Smooth muscle cell of the brain vasculature (primary cell): ENCODE measurements around the gene DAP.

Experiments used
- DNase-seq: peaks from one replicate; pipeline ENCODE4 v3.0.0-alpha.2; 2012; ENCODE audit warnings: low read depth, low spot score

The DAP gene

DNA sequence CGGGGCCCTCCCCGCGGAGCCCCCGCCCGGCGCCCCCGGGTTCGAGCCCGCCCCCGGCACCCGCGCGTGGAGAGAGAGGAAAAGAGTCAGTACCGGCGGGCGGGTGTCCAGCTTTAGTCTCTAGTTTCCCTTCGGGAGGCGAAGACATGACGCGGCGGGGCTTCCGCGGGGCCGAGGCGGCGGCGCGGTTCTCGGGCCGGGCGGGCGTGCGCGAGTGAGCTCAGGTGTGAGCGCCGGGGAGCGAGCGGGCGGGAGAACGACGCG, 181 bp downstream of the DAP start:
- no peak for DNase-seq

DNA sequence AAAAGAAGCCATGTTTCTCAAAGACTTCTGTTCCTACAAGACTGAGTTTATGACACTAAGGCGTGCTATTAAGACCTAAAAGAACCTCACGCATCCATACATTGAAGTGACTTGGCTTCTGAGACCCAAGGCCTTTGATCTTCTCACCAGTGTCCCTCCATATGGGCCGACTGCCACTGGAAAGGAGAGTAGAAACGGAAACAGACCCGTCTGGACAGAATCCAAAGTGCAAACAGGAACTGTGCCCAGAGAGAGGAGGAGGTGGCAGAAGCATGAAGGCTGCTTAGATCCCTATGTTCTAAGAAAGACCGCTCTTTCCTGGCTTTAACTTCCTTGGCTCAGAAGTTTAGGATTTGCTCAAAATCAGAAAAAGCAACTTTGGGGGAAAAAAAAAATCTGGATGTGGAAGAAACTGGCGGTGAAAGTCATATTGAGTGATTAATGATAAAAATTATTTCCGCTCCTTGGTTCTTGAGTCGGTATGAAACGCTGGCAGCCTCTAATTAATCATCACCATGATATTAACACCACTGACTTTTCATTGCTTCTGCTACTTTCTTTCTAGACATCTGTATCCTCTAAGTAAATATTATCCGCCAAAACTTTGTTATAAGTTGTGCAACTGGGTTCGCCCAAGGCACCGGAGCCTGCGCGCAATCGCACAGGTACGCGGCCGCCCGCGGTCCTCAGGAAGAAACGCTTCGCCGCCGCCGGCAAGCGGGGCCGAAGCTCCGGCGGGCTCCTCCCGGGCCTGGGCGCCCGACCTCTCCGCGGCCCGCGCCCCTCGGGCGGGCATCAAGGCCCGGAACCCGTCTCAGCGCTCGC, 726 bp downstream of the DAP start:
- DNase-seq: no peak

DNA sequence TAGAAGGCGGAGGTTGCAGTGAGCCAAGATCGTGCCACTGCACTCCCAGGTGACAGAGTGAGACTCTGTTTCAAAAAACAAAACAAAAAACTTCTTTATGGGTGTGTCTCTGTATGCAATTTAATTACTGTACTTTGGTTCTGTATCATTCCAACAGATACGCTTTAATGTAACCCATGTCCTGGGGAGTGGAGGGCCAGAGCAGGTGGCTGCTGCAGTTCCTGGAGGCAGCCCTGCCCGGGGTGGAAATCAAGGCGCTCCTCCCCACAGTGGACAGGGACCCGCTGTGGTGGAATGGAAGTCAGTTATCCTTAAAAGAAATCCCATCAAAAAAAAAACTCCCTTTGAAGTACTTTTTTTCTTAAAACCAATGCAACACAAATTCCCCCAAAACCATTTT, 1.9 kb downstream of the DAP start:
- no peak for DNase-seq

DNA sequence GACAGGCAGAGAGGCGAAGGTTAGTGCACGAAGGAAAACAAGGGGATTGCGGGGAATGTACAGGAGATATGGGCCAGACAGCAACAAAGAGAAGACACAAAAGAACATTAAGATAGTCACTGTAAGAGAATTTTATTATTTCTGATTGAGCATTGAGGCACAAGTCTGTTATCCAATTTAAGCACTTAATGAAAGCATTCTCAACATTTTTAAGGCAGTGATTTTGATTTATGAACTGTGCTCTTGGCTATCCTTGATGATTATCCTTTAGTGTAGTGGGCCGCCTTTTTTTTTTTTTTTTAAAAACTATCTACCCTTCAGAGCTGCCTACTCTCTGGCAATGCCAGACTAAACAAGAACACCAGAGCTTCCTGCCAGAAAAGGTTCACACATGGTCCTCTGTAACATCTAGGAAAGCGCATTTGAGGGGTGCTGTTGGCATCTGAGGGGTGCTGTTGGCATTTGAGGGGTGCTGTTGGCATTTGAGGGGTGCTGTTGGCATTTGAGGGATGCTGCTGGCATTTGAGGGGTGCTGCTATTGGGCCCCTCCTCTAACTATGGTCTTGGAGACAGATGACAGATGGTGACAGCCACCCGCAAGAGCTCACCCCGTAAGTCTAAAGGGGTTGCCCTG, 3.0 kb downstream of the DAP start:
- DNase-seq: no peak

DNA sequence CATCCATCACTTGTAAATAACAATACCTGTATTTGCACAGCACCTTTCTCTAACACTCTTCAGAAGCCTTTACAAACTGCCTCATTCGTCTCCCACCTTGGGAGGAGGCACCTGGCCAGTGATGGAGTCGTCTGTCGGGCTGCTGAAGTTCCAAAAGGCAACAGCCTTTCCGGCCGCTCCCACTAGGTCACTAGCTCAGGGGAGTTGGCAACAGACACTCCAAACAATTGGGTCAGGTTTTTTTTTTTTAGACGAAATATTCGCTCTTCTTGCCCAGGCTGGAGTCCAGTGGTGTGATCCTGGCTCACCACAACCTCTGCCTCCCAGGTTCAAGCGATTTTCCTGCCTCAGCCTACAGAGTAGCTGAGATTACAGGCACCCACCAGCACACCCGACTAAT, 4.0 kb downstream of the DAP start:
- DNase-seq: no peak

DNA sequence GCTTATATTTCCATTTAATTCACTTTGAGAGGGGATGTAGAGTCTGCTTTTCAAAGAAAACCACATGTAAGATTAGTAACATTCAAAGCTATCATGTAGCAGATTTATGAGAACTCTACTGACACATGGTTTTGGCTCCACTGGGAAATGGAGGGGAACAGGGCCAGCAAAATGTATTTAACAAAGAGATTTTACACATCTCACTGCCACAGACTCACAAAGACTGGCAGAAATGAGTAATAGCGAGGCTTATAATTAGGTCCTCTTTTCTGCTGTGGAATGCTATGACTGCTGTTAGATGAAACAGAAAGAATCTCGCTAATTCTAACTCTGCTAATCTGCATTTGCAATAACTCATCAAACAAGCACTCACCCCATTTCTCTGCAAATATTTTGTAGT, 4.5 kb downstream of the DAP start:
- DNase-seq: no peak

DNA sequence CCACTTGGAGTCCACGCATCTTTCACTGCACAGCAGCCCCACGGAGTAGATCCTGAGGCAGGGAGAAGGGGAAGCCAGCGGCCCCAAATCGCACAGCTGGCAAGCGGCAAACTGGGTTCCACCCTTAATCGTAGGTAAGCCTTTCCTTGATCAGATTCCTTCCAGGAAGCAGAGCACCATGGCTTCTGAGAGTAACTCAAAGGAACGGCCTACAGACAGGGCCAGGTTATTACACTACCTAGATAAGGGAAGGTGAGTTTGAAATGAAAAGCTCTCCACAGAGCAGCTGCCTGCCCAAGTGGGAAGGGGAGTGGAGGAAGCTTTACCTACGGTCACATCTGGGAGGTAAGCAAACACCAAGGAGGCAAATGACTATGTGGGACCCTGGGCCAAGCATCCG, 7.9 kb downstream of the DAP start:
- no peak for DNase-seq

DNA sequence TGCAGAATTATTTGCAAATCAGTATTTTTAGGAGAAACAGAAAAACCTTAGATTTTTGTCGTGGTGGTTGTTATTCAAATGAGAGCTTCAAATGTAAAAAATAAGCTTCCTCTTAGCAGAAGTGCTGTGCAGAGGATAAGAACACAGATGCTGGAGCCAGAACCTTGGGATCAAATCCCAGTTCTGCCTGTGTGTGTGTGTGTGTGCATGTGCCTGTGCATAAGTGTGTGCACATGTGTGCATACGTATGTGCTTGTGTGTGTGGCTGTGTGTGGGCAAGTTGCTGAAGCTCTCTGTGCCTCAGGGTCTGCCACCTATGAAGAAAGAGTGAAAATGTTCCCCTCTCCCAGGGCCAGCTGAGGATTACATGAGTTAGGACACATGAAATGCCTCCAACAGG, 8.6 kb downstream of the DAP start:
- no peak for DNase-seq

DNA sequence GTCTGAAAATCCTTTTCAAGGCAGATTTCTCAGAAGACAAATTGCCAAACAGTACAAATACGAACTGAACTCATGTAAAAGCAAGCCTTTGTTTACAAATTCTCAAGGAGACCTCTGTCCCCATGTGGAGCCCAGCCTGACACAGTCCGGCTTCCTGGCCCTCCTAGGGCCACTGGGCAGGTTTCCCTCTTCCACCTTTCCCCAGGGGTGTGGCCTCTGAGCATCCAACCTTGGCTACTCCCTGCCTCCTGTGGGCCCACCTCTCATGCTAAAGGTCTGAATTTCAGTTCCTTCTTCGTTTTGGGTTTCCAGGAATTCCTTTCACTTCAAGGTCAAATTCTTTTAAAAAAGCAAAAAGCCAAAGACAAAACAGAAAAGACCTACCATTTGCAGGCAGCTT, 10.1 kb downstream of the DAP start:
- DNase-seq: no peak

DNA sequence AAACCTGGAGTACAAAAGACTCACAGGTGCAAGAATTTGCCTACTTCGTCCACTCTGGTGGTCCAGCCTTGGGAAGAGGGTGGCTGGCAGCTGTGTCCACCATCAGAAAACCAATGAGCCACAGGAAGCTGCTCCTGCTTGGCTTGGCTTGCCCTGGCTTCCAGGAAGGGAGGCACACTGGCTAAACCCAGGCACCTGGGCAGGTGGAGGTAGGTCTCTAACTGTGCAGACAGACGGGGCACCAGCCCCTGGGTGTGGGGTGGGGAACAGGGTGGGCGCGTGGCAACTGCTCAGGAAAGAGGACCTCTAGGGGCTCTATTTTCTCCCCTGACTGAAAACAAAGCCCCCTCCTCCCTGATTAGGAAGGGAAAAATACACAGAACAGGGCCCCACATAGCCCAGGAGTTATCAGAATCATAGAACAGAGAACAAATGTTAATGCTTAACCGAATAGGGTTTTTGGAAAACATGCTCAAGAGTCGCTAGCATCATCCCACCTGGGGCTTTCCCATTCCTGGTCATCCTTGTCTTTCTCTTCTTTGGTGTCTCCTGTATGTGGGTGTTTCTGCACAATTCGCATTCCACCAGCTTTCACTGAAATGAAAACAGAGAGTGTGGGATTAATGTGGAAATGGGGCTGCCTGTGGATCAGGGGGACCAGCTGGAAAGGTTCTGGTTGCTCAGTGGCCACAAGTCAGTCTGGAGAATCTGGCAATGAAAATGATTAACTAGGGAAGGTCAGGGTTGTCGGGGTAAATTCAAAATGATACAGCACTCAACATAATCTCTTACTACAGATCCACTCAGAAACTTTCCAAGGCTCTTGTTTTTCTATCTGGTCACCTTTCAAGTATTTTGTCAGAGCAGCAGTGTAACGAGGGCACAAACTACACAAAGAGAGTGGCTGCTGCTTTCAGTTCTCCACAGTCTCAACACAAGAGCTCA, 13.1 kb downstream of the DAP start:
- DNase-seq: no peak

DNA sequence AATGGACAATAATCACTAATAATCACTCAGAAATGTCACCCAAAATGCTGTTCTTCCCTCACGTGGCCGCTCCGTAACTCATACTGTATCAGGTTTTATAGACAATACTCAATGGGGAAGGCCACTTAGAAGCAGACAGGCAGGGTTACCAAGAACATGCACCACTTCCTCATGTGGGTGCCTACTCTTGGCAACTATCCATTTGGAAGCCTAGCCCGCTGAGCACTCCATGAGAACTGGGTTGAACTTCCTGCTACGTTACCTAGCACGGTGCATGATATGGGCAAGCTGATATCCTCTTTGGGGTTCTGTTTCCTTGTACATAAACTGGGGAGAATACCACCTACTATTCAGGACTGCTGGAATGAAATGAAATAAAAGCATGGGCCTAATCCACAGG, 14.3 kb downstream of the DAP start:
- no peak for DNase-seq

DNA sequence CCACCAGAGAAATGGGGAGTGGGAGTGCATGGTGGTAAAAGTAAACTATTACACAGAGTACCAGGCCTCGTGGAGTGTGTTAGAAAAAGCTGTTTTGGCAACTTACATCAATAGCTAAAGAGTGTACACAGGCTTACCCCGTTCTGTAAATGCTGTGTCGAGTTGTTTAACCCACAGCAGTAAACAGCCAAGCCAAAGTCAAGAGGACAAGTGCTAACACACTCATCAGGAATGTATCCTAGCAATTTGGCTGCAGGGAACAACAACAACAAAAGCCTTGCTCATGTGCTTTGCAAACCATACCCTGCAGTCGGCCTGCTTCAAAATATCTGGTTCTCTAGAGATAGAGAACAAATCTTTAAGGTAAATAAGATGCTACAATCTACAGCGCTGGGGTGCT, 15.9 kb downstream of the DAP start:
- DNase-seq: no peak

DNA sequence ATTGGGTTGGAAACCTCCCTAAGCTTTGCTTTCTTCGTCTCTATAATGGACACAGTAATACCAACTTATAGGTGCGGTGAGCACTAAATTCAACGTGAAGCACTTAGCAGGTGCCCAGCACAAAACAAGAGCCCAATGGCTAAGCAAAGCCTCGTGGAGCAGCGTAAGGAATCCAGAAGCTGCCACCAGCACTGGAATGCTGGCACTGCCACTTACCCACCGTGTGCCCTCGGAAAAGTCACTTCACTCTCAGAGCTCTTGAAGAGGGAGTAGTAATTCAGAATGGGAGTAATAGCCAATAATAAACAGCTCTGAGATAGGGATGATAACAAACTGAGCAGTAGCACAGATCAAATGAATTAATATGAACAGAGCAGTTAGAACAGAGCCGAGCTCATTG, 16.4 kb downstream of the DAP start:
- no peak for DNase-seq

DNA sequence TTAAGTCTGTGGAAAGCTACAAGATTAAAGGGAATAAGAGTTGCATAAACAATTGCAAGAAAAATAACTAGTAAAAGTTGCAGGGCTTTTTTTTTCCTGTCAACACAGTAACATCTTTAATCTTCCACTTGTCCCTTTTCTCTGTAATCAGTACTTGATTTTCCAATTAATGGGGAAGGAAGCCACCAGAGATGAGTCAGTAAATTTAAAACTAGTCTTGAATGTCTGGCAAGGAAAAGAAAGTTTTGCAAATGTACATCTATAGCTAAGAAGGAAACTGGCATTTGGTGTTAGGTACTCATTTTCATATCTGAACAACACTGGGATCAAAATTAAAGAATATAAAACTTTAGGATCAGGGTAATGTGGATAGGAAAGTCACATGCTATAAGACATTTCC, 17.1 kb downstream of the DAP start:
- DNase-seq: no peak

DNA sequence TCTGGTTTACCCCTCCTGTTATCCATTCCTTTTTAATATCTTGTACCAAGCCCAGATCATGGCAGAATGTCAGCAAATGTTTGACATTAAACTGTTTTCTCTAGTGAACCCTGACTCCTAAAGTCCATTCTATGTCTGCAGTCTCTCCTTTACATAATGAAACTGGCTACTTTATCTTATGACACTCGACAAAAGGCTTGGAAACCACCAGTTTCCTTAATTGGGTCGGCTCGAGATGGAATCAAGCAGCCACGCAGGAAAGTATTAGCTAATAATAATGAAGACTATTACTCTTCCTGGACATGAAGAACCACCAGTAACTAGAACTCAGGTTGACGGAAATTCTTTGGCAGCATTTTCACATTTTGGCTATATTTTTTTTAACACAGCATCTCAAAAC, 17.5 kb downstream of the DAP start:
- DNase-seq: no peak

DNA sequence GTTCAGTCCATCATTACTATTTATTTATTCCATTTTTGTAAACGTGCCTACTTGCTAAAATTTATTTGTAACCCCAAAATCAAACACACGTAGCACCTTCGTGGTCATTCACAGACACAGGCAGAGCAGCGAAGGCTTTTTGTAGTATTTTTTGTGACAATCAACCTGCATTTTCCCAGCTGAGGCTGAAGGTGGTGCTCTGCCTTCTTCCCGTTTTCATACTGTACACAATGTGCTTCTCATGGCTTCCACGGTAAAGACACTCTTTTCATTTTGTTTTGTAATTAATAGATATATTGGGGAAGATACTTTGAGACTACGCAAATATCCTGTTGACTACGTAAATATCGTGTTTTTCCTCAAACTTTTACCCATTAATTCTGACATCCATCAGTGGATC, 19.4 kb downstream of the DAP start:
- DNase-seq: no peak

DNA sequence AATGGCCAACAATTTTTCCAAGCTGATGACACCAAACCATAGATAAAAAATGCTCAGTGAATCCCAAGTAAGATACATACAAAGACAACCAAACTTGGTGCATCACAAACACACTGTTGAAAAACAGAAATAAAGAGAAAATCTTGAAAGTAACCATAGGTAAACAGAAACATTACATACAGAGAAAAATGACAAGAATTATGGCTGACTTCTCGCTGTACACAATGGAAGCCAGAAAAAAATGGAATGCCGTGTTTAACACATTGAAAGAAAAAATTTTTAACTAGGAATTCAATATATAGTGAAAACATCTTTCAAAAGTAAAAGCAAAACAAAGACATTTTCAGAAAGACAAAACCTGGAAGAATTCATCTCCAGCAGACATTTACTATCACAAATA, 20.6 kb downstream of the DAP start:
- no peak for DNase-seq

DNA sequence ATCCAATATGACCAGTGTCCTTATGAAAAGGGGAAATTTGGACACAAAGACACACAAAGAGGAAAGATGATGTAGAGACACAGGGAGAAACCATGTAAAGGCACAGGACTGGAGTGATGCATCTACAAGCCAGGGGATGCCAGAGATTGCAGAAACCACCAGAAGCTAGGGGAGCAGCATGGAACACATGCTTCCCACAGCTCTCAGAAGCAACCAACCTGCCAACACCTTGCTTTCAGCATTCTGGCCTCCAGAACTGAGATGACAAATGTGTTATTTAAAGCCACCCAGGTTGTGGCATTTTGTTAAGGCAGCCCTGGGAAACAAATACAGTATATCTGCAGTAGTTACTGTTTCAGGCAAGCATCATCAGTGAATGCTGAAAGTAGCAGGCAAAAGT, 23.2 kb downstream of the DAP start:
- no peak for DNase-seq

DNA sequence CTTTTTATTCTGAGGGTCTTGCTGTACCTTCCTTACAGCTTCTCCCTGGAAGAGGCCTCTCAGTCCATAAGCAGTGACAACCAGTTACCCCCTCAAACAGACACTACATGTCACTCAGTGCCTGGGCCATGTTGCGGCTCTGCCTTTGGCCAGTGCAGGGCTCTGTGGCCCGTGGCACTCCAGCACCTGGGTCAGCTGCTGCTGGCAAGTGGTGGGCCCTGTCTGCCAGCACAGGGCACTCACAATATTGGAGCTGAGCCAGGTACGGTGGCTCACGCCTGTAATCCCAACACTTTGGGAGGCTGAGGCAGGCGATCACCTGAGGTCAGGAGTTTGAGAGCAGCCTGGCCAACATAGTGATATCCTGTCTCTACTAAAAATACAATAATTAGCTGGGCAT, 24.2 kb downstream of the DAP start:
- DNase-seq: no peak

DNA sequence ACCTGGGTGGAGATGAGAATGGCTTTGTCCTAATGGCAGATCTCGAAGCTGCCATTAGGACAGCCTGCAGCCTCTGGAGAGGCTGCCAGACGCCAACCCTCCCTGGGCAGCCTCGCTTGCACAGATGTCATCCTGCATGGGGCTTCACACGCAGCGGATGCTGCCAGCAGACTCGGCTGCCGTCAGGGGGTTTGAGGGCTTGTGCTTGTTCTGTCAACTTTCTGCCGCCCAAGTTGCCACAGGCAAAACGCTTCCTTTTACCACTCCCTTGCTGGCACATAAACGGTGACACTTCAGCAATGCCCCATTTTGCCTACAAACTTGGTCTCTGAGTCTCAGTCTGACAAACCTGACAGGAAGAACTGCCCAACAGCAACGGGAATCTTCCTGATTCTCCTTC, 24.7 kb downstream of the DAP start:
- DNase-seq: no peak

DNA sequence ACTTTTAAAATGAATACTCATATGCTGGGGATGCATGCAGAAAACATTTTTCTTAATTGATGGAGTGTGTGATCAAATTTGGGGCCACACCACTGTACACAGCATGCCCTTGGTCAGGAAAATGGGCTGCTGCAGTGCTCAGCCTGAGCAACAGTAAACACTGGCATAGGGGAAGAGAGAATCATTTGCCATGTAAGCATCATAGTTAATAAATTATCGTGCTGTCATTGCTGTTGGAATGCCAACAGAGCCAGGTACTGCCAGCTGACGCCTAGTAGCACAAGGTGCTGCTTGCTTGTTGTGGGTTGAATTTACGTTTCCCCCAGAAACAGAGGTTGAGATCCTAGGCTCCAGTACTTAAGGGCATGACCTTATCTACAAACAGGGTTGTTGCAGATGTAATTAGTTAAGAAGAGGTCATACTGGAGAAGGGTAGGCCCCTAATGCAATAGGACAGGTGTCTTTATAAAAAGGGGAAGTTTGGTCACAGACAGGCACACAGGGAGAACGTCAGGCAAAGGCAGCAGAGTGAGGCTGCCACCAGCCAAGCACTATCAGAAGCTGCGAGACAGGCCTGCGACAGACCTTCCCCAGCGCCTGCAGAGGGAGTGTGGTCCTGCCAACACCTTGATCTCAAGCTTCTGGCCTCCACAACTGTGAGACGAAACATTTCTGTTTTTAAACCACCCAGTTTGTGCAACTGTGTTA, 25.3 kb downstream of the DAP start:
- no peak for DNase-seq

DNA sequence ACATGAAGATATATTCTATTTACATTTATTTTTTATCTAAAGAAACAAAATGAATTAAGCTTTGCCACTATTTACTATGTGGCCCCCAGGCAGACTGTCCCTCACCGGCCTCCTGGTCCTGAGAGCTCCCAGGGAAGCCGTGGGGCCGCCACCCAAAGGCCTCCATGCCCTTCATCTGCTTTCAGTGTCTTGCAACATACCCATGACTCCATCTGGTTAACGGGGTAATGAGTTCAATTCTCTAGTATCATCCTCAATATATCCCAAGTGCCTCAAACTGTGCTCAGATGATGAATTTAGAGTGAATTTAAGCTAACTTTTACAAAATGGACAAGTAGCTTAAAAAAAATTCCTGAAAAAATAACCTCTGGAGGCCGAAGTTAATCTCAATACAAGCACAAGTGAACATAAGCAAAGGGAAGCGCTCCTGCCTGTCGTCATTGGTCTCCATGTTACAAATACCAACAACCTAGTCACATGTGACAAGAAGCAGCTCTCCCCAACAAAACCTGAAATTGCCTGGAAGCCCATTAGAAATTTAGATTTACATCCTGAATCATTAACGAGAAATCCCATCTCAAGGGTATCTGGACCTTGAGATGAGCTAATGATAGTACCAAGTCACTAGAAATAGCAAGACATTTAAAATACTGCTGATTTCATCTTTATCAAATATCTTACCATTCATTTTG, 26.1 kb downstream of the DAP start:
- DNase-seq: no peak
